RWPE2 (cell line): ENCODE data around the gene NOP16.

Source experiments
- ATAC-seq: fragments of 200-7000 bp; cut with Tn5 transposase; 3 replicates; pipeline ENCODE4 v1.9.1; 2021; ENCODE audit warnings: low read depth
- DNase-seq: peaks from one replicate; pipeline ENCODE4 v3.0.0-alpha.2; 2020; ENCODE audit warnings: low spot score
- H3K27ac ChIP-seq: fragments of 450-650 bp; 2 replicates; pipeline ENCODE4 v1.5.1; 2017; ENCODE audit warnings: mild to moderate bottlenecking; ENCODE audit not compliant: poor library complexity, severe bottlenecking
- H3K27me3 ChIP-seq: fragments of 250-450 bp; sonication (Bioruptor Pico); 2 replicates; pipeline ENCODE4 v1.5.1; 2021; ENCODE audit warnings: mild to moderate bottlenecking, moderate library complexity; ENCODE audit not compliant: insufficient read depth, poor library complexity, severe bottlenecking
- H3K36me3 ChIP-seq: fragments of 250-450 bp; sonication (Bioruptor Pico); 2 replicates; pipeline ENCODE4 v1.5.1; 2020; ENCODE audit warnings: low read depth, mild to moderate bottlenecking, moderate library complexity
- H3K4me1 ChIP-seq: fragments of 250-450 bp; sonication (Bioruptor Pico); 2 replicates; pipeline ENCODE4 v1.5.1; 2021; ENCODE audit warnings: mild to moderate bottlenecking, moderate library complexity; ENCODE audit not compliant: insufficient read depth, poor library complexity, severe bottlenecking
- H3K4me3 ChIP-seq: fragments of 250-450 bp; sonication (Bioruptor Pico); 2 replicates; pipeline ENCODE4 v1.5.1; 2021; ENCODE audit warnings: mild to moderate bottlenecking, moderate library complexity; ENCODE audit not compliant: severe bottlenecking
- H3K9me3 ChIP-seq: fragments of 250-450 bp; sonication (Bioruptor Pico); 2 replicates; pipeline ENCODE4 v1.5.1; 2021; ENCODE audit warnings: mild to moderate bottlenecking, moderate library complexity; ENCODE audit not compliant: severe bottlenecking
- TF ChIP-seq, protein P1 (sequence below): fragments of 450-650 bp; IDR thresholded peaks from one replicate; pipeline ENCODE4 v1.5.1; 2017; ENCODE audit warnings: mild to moderate bottlenecking, moderate library complexity; ENCODE audit not compliant: poor library complexity, severe bottlenecking

Gene NOP16

DNA sequence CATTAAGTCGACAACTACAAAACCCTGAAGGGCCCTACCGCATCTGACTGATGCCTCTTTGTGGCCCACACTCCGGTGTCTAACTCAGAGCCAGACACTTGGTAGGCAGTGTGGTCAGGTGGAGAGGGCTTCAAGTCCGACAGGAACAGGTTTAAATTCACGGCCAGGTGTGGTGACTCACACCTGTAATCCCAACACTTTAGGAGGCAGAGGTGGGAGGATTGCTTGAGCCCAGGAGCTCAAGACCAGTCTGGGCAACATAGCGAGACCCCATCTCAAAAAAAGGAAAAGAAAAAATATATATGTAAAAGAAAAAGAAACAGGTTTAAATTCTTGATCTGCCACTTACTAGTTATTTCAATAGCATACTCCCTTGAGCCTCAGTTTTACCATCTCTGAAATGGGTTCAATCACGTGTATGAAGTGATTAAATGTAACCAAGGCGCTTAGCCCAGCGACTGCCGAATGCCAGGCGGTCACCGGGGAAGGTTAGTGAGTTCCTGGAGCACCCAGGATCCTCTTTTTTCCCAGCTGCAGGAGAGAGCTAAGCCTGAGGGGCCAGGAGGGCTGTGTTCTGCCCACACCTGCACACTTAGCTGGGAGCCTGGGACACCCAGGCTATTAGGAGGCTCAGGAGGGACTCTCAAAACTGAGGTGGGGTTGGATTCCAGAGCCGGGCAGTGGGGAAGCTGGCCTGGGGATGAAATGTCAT, 27.0 kb upstream of the NOP16 start:
- H3K4me1 ChIP-seq: peaks cover 69% of the 10 kb centered on the region
- peak overlapping the region; percentile 94 for H3K27ac ChIP-seq

GRCh38 chr5:176414704-176415103, 26.3 kb upstream of the NOP16 start:
- H3K4me3 ChIP-seq: peak overlapping the region; percentile 94
- peaks cover 72% of the 10 kb centered on the region for H3K4me1 ChIP-seq
- DNase-seq (no peak), ATAC-seq (no peak)
- H3K36me3 ChIP-seq: peaks cover 22% of the 10 kb centered on the region
- no peaks in the 10 kb centered on the region for H3K9me3 ChIP-seq
- no peaks in the 10 kb centered on the region for H3K27me3 ChIP-seq
- H3K27ac ChIP-seq: peak overlapping the region; percentile 94
- TF ChIP-seq, protein P1, sequence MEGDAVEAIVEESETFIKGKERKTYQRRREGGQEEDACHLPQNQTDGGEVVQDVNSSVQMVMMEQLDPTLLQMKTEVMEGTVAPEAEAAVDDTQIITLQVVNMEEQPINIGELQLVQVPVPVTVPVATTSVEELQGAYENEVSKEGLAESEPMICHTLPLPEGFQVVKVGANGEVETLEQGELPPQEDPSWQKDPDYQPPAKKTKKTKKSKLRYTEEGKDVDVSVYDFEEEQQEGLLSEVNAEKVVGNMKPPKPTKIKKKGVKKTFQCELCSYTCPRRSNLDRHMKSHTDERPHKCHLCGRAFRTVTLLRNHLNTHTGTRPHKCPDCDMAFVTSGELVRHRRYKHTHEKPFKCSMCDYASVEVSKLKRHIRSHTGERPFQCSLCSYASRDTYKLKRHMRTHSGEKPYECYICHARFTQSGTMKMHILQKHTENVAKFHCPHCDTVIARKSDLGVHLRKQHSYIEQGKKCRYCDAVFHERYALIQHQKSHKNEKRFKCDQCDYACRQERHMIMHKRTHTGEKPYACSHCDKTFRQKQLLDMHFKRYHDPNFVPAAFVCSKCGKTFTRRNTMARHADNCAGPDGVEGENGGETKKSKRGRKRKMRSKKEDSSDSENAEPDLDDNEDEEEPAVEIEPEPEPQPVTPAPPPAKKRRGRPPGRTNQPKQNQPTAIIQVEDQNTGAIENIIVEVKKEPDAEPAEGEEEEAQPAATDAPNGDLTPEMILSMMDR: no peak

More for the DNA sequence above, 27.0 kb upstream of the NOP16 start:
- no peak for ATAC-seq
- H3K4me3 ChIP-seq: peak overlapping the region; percentile 94
- DNase-seq: no peak
- H3K27me3 ChIP-seq: no peaks in the 10 kb centered on the region
- no peaks in the 10 kb centered on the region for H3K9me3 ChIP-seq
- TF ChIP-seq, protein P1: no peak
- H3K36me3 ChIP-seq: peaks cover 15% of the 10 kb centered on the region

- ATAC-seq (no peak), DNase-seq (no peak)
- Histone ChIP-seq H3K27me3 (no peaks in the 10 kb centered on the region), H3K36me3 (peaks cover 30% of the 10 kb centered on the region), H3K27ac (peak overlapping the region; percentile 94), H3K4me1 (peaks cover 69% of the 10 kb centered on the region), H3K4me3 (no peak overlapping the region), H3K9me3 (no peaks in the 10 kb centered on the region)
- TF ChIP-seq, protein P1: no peak
Measured at GRCh38 chr5:176413709-176414191, 25.4 kb upstream of the NOP16 start.

GRCh38 chr5:176413255-176413565, 24.8 kb upstream of the NOP16 start:
- H3K4me3 ChIP-seq: no peak overlapping the region
- no peaks in the 10 kb centered on the region for H3K9me3 ChIP-seq
- ATAC-seq: peak; percentile 41
- TF ChIP-seq, protein P1: no peak
- H3K36me3 ChIP-seq: peaks cover 34% of the 10 kb centered on the region
- peaks cover 65% of the 10 kb centered on the region for H3K4me1 ChIP-seq
- H3K27ac ChIP-seq: peak overlapping the region; percentile 94
- H3K27me3 ChIP-seq: no peaks in the 10 kb centered on the region
- DNase-seq: peak; percentile 90
